Stimulated activated CD8-positive, alpha-beta memory T cell treated with anti-CD3 and anti-CD28 coated beads, Interleukin-2, amount 100 ng/mL, for 1 hour (primary cell): Measurements from ENCODE around the gene CLCN5.

Experiments
- DNase-seq, 2 donors: peaks; one replicate each; pipeline ENCODE4 v3.0.0-alpha.2; 2020; ENCODE audit warnings: low read depth in 2 of 2

CLCN5 gene

GRCh38 chrX:50081282-50081889 is 159.0 kb downstream of the CLCN5 start:
- DNase-seq = no peak

GRCh38 chrX:50082741-50083140 is 160.3 kb downstream of the CLCN5 start:
- no peak for DNase-seq

GRCh38 chrX:50088645-50089044 is 166.2 kb downstream of the CLCN5 start:
- DNase-seq = no peak

- DNase-seq = no peak
These were observed 171.2 kb downstream of the CLCN5 start for GRCh38 chrX:50093625-50094024.

GRCh38 chrX:50097071-50097470 is 174.7 kb downstream of the CLCN5 start:
- DNase-seq = no peak

- no peak for DNase-seq
These were observed 175.8 kb downstream of the CLCN5 start for GRCh38 chrX:50098241-50098640.

GRCh38 chrX:50098749-50099148 is 176.4 kb downstream of the CLCN5 start:
- DNase-seq = no peak

GRCh38 chrX:50099331-50099730 is 176.9 kb downstream of the CLCN5 start:
- DNase-seq = no peak

GRCh38 chrX:50100188-50100587 is 177.8 kb downstream of the CLCN5 start:
- no peak for DNase-seq

- no peak for DNase-seq
These were observed 180.8 kb downstream of the CLCN5 start for GRCh38 chrX:50103176-50103575.

GRCh38 chrX:50103866-50104566 is 181.6 kb downstream of the CLCN5 start:
- DNase-seq = no peak

- no peak for DNase-seq
These were observed 183.8 kb downstream of the CLCN5 start for GRCh38 chrX:50106051-50106675.

GRCh38 chrX:50107470-50107869 is 185.1 kb downstream of the CLCN5 start:
- DNase-seq = no peak

- DNase-seq = no peak
These were observed 185.9 kb downstream of the CLCN5 start for GRCh38 chrX:50108264-50108663.

- DNase-seq = no peak
These were observed 189.3 kb downstream of the CLCN5 start for GRCh38 chrX:50111742-50112141.

- no peak for DNase-seq
These were observed 191.7 kb downstream of the CLCN5 start for GRCh38 chrX:50114113-50114512.

GRCh38 chrX:50115973-50116372 is 193.6 kb downstream of the CLCN5 start:
- DNase-seq = no peak

GRCh38 chrX:50117476-50117875 is 195.1 kb downstream of the CLCN5 start:
- DNase-seq = no peak

GRCh38 chrX:50125480-50125879 is 203.1 kb downstream of the CLCN5 start:
- DNase-seq = no peak

- DNase-seq = no peak
These were observed 225.6 kb downstream of the CLCN5 start for GRCh38 chrX:50147972-50148371.
